C4-2B (cell line): Measurements from ENCODE around the gene RPL36.

Experiments used
- CTCF ChIP-seq: fragments of 450-650 bp; conservative IDR thresholded peaks from 2 replicates; pipeline ENCODE4 v1.5.1; 2017; ENCODE audit warnings: mild to moderate bottlenecking
- ZFX ChIP-seq: fragments of 450-650 bp; IDR thresholded peaks from 2 replicates; pipeline ENCODE4 v1.6.1; 2017

- no peak for TF ChIP-seq CTCF
- no peak for TF ChIP-seq ZFX
These were observed 22.3 kb upstream of the RPL36 start for GRCh38 chr19:5667751-5668271.
